ENCODE data around the gene CEP350. TPM values are rescaled to one million over a fixed set of nuclear protein-coding genes. Genes with fewer than 3 reads are reported as not detected.
A peak's percentile ranks its signal among the peaks of the same experiment; 100 is the strongest.

Gene CEP350
- total RNA-seq, 1 donor from 2014 or later = 39.2 TPM

DNA sequence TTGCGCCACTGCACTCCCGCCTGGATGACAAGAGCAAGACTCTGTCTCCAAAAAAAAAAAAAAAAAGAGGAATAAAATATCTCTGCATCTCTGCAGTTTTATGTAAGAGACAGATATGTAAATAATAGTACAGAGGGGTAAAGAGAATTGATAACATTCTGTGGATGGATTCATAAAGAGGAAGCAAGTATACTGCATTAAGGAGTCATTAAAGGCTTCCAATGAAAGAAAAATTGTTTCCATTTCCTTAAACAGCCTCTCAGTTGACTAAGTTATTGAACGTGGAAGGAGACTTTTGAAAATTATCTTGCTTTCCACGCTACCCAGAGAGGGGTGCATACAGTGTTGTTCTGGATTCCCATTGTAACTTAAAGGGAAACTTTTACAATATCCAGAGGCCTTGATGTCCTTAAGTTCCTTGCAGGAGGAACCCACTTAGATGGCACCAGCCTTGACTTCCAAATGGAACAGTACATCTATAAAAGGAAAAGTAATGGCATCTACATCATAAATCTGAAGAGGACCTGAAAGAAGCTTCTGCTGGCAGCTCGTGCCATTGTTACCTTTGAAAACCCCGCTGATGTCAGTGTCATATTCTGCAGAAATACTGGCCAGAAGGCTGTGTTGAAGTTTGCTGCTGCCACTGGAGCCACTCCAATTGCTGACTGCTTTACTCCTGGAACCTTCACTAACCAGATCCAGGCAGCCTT, 13.8 kb downstream of the CEP350 start:
- Mint-ChIP-seq H3K27ac (ENCODE audit: unreplicated experiment) (peak overlapping the region; percentile 62), H3K27me3 (ENCODE audit: unreplicated experiment) (peaks cover 1% of the 10 kb centered on the region), H3K36me3 (ENCODE audit: low read depth, unreplicated experiment) (no peaks in the 10 kb centered on the region), H3K4me1 (ENCODE audit: unreplicated experiment) (peaks cover 19% of the 10 kb centered on the region), H3K4me3 (ENCODE audit: unreplicated experiment) (no peak overlapping the region), H3K9me3 (ENCODE audit: unreplicated experiment) (no peaks in the 10 kb centered on the region)
- DNase-seq (ENCODE audit: low spot score) = no peak
- TF ChIP-seq, protein P1, sequence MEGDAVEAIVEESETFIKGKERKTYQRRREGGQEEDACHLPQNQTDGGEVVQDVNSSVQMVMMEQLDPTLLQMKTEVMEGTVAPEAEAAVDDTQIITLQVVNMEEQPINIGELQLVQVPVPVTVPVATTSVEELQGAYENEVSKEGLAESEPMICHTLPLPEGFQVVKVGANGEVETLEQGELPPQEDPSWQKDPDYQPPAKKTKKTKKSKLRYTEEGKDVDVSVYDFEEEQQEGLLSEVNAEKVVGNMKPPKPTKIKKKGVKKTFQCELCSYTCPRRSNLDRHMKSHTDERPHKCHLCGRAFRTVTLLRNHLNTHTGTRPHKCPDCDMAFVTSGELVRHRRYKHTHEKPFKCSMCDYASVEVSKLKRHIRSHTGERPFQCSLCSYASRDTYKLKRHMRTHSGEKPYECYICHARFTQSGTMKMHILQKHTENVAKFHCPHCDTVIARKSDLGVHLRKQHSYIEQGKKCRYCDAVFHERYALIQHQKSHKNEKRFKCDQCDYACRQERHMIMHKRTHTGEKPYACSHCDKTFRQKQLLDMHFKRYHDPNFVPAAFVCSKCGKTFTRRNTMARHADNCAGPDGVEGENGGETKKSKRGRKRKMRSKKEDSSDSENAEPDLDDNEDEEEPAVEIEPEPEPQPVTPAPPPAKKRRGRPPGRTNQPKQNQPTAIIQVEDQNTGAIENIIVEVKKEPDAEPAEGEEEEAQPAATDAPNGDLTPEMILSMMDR (IDR thresholded peaks at IDR 0.05; ENCODE audit: unreplicated experiment) = no peak

DNA sequence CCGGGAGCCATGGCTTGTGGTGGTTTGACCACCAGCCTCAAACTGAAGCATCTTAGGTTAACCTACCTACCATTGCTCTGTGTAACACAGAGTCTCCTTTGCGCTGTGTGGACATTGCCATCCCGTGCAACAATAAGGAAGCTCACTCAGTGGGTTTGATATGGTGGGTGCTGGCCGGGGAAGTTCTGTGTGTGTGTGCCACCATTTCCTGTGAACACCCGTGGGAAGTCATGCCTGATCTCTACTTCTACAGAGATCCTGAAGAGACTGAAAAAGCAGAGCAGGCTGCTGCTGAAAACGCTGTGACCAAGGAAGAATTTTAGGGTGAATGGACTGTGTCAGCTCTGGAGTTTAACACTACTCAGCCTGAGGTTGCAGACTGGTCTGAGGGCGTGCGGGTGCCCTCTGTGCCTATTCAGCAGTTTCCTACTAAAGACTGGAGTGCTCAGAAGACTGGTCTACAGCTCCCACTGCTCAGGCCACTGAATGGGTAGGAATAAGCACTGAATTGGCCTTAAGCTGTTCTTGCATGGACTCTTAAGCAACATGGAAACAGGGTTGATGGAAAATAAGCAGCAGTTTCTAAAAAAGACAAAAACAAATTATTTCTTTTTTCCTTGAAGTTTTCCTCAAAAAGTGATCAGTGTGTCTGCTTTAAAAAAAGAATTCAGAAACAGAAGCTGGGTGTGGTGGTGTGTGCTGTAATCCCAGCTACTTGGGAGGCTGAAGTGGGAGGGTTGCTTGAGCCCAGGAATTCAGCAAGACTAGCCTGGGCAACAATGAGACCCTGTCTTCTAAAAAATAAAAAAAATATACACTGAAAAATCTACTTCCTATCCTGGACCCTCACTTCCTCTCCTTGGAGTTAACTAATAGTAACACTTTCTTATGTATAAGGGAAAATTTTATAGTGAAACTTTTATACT, 14.6 kb downstream of the CEP350 start:
- H3K9me3 Mint-ChIP-seq (ENCODE audit: unreplicated experiment) = no peaks in the 10 kb centered on the region
- H3K27ac Mint-ChIP-seq (ENCODE audit: unreplicated experiment) = peak overlapping the region; percentile 62
- peaks cover 19% of the 10 kb centered on the region for H3K4me1 Mint-ChIP-seq (ENCODE audit: unreplicated experiment)
- no peak for DNase-seq (ENCODE audit: low spot score)
- H3K4me3 Mint-ChIP-seq (ENCODE audit: unreplicated experiment) = peak overlapping the region; percentile 40
- TF ChIP-seq, protein P1 (IDR thresholded peaks at IDR 0.05; ENCODE audit: unreplicated experiment) = no peak
- peaks cover 1% of the 10 kb centered on the region for H3K27me3 Mint-ChIP-seq (ENCODE audit: unreplicated experiment)
- H3K36me3 Mint-ChIP-seq (ENCODE audit: low read depth, unreplicated experiment) = no peaks in the 10 kb centered on the region

DNA sequence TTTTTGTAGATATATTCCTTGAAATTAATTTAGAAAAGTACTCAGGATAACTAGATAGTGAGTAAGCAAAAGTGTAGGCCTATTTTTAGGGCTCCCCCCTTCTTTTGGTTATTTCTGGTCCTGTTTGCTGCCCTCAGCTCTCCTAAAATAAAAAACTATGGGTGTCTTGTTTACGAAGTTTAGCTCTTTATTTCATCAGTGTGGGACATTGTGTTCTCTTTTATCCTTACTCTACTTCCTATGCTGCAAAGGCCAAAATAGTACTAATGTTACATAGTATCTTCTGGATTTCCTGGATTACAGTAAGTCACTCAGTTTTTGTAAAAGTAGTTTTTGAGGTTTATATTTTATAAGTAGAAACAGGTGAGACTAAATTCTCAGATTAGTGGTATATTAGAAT, 15.4 kb downstream of the CEP350 start:
- no peak overlapping the region for H3K4me3 Mint-ChIP-seq (ENCODE audit: unreplicated experiment)
- TF ChIP-seq, protein P1 (IDR thresholded peaks at IDR 0.05; ENCODE audit: unreplicated experiment) = no peak

GRCh38 chr1:179971563-179972496, 17.2 kb downstream of the CEP350 start:
- Mint-ChIP-seq H3K27ac (ENCODE audit: unreplicated experiment) (peak overlapping the region; percentile 17), H3K36me3 (ENCODE audit: low read depth, unreplicated experiment) (no peaks in the 10 kb centered on the region), H3K4me3 (ENCODE audit: unreplicated experiment) (no peak overlapping the region), H3K4me1 (ENCODE audit: unreplicated experiment) (peaks cover 24% of the 10 kb centered on the region), H3K27me3 (ENCODE audit: unreplicated experiment) (peaks cover 1% of the 10 kb centered on the region), H3K9me3 (ENCODE audit: unreplicated experiment) (no peaks in the 10 kb centered on the region)
- TF ChIP-seq, protein P1 (IDR thresholded peaks at IDR 0.05; ENCODE audit: unreplicated experiment) = no peak
- no peak for DNase-seq (ENCODE audit: low spot score)

More for the DNA sequence above, 15.4 kb downstream of the CEP350 start:
- peak overlapping the region; percentile 78 for H3K27ac Mint-ChIP-seq (ENCODE audit: unreplicated experiment)
- no peak for DNase-seq (ENCODE audit: low spot score)
- H3K36me3 Mint-ChIP-seq (ENCODE audit: low read depth, unreplicated experiment) = no peaks in the 10 kb centered on the region
- no peaks in the 10 kb centered on the region for H3K9me3 Mint-ChIP-seq (ENCODE audit: unreplicated experiment)
- peaks cover 19% of the 10 kb centered on the region for H3K4me1 Mint-ChIP-seq (ENCODE audit: unreplicated experiment)
- H3K27me3 Mint-ChIP-seq (ENCODE audit: unreplicated experiment) = peaks cover 1% of the 10 kb centered on the region

Measured in endothelial cell (in vitro differentiated cells).